GM18909 (cell line): ENCODE data around the gene ROCK2.

Experiments
- ATAC-seq: cut with Tn5 transposase; IDR thresholded peaks from one replicate; pipeline ENCODE4 v1.9.1; 2021; ENCODE audit warnings: mild to moderate bottlenecking; ENCODE audit not compliant: unreplicated experiment, poor library complexity

ROCK2 gene

DNA sequence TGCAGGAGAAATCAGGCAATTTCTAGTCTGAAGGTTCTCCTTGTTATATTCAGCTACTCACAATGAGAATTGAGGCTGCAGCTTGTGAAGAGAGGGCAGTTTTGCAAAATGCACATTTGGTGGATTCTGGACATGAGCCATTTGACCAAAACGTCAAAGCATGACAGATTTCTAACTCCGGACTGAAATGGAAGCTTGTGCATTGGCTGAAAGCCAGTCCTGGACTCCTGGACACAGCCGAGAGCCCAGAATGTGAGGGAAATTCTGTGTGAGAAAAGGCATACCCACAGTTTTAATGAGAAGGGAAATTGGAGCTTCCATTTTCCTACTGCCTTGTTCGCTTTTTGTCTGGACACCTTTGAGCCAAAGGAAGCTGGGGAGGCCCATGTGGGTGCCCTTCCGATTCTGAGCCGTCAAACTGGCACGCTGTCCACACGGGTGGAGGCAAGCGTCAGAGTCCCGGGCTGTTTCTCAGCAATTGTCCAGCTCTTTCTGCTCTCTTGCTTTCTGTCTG lies 23.7 kb upstream of the ROCK2 start:
- ATAC-seq, result no peak

DNA sequence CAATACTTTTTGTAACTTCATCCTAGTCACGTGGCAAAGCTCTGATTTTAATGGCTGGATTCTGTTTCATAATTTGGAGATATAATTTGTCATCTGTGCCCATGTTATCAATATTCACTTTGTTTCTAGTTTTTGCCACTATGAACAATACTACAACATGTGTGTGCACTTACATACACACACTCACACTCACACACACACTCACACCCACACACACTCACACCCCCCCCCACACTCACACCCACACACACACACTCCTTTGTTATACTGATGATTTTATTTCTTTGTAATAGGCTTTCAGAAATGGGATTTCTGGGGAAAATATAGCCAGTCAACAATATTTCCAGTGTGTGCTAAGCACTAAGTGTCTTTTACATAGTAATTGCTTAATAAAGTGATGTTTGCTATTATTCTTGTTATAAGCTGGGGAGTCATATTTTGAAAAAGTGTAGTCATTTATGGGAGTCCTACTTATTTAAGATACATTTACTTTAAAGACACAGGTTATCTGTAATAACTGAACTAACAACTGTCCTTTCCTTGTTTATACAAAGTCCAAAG lies 22.8 kb upstream of the ROCK2 start:
- ATAC-seq, result no peak

DNA sequence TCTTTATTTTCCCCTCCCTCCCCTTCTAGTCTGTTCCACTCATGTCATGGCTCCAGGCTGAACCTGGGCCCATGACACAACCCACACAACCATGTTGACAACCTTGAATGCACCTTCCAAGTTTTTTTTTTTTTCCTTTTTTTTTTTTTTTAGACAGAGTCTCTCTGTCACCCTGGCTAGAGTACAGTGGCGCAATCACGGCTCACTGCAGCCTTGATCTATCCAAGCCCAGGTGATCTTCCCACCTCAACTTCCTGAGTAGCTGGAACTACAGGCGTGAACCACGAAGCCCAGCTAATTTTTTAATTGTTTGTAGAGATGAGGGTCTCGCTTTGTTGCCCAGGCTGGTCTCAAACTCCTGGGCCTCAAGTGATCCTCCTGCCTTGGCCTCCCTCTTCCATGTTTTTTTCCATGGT lies 21.9 kb upstream of the ROCK2 start:
- ATAC-seq, result no peak

DNA sequence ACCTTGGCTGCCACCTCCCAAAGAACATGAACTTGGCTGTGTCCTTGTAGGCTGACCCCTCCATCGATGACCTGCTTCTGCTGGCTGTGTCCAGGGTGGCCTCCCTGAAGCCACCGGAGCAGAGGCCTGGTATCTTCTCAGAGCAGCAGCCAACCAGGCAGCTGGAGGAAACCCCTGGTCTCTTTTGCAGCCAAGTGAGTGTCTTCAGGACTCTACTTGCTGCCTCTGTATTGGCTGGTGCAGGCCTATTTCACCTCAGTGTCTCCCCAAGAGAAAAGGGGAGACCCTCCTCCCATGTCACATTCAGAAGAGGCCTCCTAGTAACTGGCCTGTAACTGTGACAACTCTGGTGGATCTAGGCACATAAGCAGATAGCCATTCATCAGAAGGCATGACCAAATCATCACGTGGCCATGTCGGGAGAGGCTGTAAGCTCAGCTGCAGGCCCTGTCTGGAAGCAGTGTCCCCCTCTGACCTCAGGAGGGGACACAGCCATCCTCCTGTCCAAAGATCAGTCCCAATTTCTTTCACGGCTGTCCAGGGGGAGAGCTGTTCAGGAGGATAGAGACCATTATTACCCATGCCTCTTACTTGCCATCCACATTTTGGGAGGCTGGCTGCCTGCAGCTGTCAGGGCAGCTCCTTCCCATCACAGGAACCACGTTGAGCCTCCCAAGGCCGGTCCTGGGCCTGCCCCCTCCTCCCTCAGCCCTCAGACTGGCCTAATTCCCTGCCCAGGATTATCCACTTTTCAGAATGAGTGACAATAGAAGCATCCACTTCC lies 20.9 kb upstream of the ROCK2 start:
- no peak for ATAC-seq

DNA sequence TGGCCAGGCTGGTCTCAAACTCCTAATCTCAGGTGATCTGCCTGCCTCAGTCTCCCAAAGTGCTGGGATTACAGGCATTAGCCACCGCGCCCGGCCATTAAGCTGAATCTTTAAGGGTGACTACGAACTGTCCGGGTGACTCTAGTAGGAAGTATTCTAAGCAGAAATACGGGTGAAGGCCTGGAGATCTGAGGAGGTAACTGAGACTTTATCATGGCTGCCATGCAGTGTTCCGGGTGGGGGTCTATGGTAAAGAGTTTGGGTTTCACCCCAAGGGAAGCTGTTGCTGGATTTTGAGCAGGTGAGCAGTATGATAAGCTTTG lies 20.1 kb upstream of the ROCK2 start:
- ATAC-seq, result no peak

DNA sequence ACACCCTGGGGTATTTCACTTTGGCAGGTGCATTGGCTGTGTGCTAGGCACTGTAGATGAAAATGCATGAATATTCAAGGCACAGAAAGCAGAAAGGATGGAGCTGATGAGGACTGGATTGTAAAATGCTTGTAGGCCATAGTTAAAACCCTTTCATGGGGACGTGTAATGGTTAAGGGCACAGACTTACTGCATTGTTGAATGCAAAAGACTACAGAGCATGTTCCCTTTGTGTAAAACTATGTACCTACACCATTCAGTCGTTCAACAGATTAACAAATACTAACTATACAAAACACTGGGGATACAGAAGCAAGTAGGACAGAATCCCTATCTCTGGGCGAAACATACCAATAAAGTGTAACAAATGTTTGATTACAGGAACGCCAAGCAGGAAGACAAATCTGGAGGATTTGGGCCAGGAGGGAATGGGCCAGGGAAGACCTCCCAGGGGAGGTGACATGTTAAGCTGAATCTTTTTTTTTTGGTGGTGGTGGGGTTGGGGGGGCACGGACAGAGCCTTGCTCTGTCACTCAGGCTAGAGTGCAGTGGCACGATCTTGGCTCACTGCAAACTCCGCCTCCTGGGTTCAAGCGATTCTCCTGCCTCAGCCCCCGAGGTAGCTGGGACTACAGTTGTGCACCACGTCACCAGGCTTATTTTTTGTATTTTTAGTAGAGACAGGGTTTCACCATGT lies 19.6 kb upstream of the ROCK2 start:
- ATAC-seq, result no peak

DNA sequence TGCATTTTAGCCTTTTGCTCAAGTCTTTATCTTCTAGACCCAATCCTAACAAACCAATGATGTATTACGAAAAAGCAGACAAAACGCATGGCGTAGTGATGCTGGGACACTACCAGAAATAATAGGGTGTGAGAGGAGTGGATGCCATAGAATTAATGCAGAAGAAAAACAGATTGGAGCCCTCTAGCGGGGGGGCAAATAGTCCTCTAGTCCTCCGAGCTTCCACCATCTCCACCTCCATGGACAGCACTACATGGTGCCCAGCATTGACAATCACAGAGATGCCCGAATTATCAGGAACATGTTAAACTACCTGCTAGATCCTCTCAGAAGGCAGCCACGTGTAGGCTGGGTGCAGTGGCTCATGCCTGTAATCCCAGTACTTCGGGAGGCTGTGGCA lies 15.4 kb upstream of the ROCK2 start:
- no peak for ATAC-seq

DNA sequence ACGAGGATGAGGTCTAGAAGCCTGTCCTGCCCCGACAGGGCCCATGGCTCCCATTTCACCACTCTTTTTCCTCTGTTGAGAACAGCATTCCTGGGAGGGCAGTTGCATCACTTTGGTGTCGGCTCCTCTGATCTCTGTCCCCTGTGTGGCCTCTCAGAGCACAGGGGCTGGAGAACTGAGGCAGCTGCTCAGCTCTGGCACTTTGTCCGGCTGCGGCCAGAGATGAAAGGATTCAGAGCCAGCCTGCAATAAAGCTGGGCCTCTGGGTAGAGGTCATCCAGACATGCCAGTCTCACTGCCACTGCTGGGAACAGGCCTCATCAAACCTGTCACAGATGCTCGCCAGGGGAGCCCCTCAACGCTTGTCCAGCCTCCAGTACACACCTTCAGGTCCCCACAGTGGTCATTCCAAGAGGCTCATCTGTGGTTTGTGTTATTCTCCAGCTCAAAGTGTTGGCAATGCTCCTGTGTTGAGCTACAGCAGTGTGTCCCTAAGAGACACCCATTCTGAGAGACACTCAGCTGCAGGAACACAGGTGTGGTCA lies 13.1 kb upstream of the ROCK2 start:
- no peak for ATAC-seq

DNA sequence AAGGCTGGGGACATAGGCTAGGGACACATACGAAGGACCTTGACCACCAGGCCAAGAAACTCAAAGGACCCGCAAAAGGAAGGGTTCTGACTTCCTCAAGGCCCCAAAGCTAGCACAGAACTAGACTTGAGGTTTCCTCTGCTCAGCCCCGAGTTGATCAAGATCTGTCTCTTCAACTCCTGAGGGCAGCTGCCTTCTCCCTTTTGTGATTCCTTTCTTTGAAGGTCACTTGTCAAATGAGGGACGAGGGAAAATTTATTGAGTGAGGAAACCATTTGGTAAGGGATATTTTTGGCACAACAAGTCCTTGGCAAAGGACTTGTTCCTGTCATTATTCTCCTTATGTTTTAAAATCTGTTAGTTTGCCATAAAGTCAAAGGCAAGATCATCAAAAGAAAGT lies 12.3 kb upstream of the ROCK2 start:
- no peak for ATAC-seq

DNA sequence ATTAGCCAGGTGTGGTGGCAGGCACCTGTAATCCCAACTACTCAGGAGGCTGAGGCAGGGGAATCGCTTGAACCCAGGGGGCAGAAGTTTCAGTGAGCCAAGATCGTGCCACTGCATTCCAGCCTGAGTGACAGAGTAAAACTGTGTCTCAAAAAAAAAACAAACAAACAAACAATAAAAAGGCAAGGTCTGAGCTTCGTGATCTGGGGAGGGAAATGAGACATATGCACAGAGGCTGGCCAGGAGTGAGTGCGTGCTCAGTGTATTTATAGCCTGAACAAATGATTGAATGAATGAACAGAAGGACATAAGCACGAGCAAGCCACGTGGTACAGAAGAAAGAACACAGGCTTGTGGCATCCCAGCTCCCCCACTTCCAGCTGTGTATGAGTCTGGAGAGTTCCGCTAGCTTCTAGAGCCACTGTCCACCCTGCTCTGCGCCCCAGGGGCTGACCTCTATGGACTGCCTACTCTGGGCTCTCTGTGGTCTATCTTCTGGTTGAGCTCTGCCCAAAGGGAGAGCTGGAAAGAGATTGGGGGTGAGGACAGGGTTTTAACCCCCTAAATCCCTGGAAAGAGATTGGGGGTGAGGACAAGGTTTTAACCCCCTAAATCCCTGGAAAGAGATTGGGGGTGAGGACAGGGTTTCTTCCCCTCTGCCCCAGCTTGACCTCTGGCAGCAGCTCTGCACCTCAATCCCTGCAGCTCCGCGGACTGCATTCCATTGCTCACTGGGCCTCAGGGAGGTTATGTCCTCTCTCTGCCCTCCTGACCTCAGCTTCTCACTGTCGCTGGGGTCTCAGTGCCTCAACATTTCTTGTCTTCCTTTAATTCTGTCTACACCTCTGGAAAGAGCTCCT lies 11.0 kb upstream of the ROCK2 start:
- ATAC-seq, result no peak

DNA sequence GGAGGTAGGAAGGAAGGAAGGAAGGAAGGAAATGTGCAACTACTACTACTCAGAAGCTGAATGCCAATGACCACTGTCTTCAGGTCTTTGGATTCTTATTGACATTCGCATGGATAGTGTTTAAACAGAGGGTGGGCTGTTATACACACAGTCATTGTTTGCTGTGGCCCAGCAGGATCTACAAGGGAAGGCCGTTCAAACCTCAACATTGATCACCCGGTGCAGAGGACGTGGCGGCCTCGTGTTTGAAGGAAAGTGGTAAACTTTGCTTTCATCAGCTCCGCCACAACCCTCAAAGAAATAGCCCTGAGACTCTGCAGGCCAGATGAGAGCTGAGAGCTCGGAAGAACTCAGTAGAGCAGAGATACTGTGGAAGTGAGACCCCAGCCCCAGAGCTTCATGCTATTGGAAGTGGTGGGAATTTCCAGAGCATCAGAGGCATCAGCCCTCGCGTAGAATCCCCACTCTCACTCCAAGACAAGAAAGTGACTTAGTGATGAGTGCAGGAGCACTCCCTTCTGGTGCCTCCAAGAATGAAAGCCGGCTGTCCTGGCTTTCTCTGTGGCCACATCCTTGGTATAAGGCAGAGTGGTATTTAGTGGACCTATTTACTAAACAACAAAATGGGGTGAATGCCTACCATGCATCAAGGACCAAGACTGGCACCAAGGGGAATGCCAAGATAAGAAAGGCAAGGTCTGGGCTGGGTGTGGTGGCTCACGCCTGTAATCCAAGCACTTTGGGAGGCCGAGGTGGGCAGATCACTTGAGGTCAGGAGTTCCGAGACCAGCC lies 10.1 kb upstream of the ROCK2 start:
- ATAC-seq, result no peak

DNA sequence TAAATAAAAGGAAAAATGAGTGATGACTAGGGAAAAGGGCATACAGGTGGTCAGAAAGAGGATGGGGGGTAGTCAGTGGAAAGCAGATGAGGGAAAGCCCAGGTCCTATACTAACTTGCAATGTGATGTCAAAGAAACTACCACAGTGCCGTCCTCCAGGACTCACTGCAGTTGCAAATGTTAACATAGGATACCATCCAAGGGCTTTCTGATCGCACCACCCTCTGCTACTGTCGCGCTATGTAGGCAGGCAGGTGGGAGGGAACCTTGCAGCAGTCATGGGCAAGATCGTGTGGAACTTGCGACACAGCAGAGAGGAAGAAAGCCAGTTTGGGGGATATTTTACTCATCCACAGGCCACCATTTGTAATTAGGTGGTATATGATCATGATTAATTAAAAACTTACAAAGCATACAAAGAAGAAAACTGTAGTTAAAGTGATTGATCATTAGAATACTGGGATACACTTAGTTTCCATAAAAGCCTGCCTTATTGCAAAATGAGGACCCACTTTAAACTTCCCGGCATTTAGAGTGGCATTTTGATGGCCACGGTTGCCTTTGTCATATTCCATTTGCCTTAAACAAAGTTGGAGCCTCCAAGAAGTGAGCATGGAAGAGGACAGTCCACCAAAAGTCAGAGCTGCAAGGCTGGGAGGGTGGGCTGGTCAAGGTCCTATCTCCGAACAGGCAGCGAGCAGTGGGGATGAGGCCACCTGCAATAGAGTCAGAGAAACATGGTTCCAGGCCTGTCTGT lies 8.5 kb upstream of the ROCK2 start:
- ATAC-seq, result no peak

DNA sequence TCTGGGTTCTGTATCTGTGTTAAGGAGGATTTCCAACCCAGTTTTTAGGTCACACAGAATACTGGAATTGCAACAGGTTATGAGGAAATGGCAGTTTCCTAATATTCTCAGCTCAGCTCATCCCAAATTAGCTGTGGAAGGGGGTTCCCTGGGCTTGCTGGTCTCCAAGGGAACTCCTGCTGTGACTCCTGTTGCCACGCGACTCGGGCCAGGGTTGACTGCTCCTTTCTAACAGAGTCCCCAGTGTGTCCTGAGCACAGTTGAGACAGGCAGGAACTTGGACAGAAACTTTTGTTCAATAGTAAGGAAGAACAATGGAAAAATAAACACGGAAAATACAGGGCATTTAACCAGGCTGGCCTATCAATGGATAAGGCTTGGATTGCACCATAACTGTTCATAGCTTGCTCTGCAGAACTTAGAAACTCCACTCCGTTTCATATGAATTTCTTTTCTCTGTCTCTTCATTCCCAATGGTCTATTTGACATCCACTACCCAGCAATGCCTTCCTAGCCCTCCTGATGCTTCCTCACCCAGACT lies 3.8 kb upstream of the ROCK2 start:
- no peak for ATAC-seq

DNA sequence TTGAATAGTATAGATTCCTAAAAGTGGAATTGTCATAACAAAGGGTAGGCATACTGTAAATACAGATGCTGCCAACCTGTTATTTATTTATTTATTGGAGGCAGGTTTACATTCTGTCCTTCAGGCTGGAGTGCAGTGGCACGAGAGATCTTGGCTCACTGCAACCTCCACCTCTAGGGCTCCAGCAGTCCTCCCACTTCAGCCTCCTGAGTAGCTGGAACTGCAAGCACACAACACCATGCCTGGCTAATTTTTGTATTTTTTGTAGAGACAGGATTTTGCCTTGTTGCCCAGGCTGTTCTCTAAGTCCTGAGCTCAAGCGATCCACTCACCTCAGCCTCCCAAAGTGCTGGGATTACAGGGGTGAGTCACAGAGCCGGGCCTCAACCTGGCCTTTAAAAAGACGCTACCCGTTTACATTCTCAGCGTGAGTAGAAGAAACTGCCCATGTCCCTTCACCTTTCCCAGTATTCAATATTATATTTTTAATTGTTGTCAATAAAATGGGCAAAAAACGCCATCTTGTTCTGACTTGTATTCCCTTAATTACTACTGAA lies 3.0 kb upstream of the ROCK2 start:
- ATAC-seq, result no peak

DNA sequence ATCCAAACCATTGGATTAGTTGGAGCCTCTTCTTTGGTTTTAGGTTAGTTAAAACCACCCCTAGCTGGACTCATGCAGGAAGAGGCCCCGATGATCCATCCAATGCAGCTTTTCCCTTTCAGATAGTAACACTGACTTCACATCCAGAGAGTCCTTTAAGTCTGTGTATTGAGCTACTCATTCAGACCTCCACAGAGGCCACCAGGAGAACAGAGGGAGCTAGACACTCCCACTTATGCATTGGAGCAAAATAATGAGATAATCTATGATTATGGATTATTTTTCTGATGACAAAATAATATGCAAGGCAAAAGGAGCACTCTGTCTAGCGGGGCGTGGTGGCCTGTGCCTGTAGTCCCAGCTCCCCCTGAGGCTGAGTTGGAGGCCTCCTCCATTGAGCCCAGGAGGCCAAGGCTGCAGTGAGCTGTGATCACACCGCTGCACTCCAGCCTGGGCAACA lies 1.6 kb upstream of the ROCK2 start:
- ATAC-seq, result no peak

DNA sequence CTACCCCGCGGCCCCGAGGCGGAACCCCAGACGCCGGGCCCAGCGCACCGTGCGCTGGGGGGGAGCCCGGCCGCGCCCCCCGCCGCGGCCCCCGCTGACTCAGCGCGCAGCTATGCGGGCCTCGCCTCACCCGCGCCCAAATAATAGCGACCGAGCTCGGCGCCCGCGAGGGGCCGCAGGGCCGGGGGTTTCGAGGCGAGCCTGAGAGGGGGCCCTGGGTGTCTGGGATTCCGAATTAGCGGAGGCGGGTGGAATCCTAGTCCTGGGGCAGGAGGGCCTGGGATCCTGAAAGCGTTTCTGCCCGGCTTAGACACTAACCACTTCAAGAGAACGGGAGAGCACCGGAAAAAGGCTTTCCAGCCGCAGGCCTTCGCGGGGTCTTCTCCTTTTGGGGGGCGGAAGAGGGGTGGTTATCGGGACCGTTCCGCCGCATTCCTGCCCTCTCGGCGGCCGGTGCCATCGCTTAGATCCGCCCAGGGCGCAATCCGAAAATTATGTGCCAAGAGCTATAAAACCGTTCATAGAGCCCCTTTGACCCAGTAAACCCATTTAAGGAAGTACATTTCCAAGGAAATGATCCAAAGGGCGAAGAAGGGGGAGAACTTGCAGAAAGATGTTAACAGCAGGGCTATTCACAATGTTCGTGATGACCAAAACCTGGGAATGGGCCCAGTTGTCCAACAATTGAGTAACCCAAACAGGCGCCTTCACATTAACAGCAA lies 681 bp upstream of the ROCK2 start:
- ATAC-seq, result no peak

DNA sequence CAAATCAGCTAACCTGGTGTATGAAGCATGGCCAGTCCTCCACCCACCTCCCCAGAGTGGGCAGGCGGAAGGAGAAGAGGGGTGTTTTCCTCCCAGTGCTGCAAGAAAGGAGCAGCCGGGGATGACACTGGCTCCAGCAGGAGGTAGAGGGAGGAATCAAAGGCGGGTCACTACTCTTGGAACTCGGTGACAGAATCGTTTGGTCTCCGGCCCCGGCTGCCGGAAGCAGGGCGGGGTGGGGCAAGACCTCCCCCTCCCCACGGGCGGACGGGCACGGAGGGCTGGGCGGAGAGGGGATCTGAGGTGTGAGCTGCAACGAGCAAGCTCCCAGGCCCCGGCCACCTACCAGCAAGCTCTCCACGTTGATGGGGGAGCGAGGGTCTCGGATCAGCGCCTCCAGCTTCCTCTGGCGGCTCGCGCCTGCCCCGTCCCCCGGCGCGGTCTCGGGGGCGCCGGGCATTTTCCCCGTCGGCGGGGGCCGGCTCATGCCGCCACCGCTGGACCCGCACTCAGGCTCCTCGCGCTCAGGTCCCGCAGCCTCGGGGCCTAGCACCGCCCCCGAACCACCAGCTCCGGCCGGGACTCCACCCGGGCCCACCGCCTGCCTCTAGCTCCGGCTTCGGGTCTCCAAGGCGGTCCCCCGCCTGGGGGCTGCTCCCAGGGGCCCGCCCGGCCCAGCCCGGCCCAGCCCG lies 640 bp downstream of the ROCK2 start:
- peak; percentile 37 for ATAC-seq
